ENCODE data around the gene CFAP69.

GRCh38 chr7:90256778-90257177 lies 11.8 kb downstream of the CFAP69 start:
- TF ChIP-seq POLR2A (IDR thresholded peaks at IDR 0.05; ENCODE audit: low read length), result no peak
- TF ChIP-seq GATA1 (IDR thresholded peaks at IDR 0.05; ENCODE audit: low read depth, low read length), result no peak

All from erythroblast (primary cell).